ENCODE measurements around the gene TNFRSF14. TPM values are rescaled to one million over a fixed set of nuclear protein-coding genes. Genes with fewer than 3 reads are reported as not detected.

The TNFRSF14 gene
- total and polyA plus RNA-seq, 2 of the 13 experiments (the other 11 are each of a cell fraction or from before 2014, with no cell fraction given): 11.9 to 49.9 TPM

GRCh38 chr1:2556277-2556677 lies at the start of gene TNFRSF14 (continued):
- TF ChIP-seq PRDM15 (CRISPR knock-in tag; IDR thresholded peaks at IDR 0.05) (0 out of 2 replicates have a peak, but pooled peaks have one; percentile 24), ZBTB26 (CRISPR knock-in tag; IDR thresholded peaks at IDR 0.05; ENCODE audit: borderline replicate concordance) (no peak), PLSCR1 (CRISPR knock-in tag; IDR thresholded peaks at IDR 0.05; ENCODE audit: borderline replicate concordance) (no peak), ZFAT (CRISPR knock-in tag; conservative IDR thresholded peaks at IDR 0.05) (no peak), ZMYM2 (CRISPR knock-in tag; IDR thresholded peaks at IDR 0.05) (no peak), ZNF414 (CRISPR knock-in tag; IDR thresholded peaks at IDR 0.05) (0 out of 2 replicates have a peak, but pooled peaks have one; percentile 4), TAF1 (CRISPR knock-in tag; IDR thresholded peaks at IDR 0.05) (peak; percentile 27; the same call in 1 of the 2 replicates), HOMEZ (CRISPR knock-in tag; IDR thresholded peaks at IDR 0.05; ENCODE audit: low read depth) (no peak), ZNF616 (CRISPR knock-in tag; IDR thresholded peaks at IDR 0.05; ENCODE audit: low read depth) (no peak), CENPBD1 (CRISPR knock-in tag; IDR thresholded peaks at IDR 0.05; ENCODE audit: borderline replicate concordance, low read depth) (no peak), AGO2 (optimal IDR thresholded peaks at IDR 0.05; ENCODE audit: low read depth, low read length) (no peak), ZNF441 (CRISPR knock-in tag; IDR thresholded peaks at IDR 0.05; ENCODE audit: borderline replicate concordance) (no peak), LBX2 (CRISPR knock-in tag; IDR thresholded peaks at IDR 0.05; ENCODE audit: borderline replicate concordance) (no peak), ZNF558 (CRISPR knock-in tag; IDR thresholded peaks at IDR 0.05; ENCODE audit: borderline replicate concordance) (no peak), ZC3H13 (CRISPR knock-in tag; IDR thresholded peaks at IDR 0.05) (no peak), TBX2 (CRISPR knock-in tag; IDR thresholded peaks at IDR 0.05; ENCODE audit: borderline replicate concordance) (no peak), ZFP41 (CRISPR knock-in tag; IDR thresholded peaks at IDR 0.05; ENCODE audit: borderline replicate concordance) (no peak)

Measured in HepG2 (cell line).